Suprapubic skin (tissue), 4 donors: Measurements from ENCODE around the gene BRME1. TPM values are rescaled to one million over a fixed set of nuclear protein-coding genes. Genes with fewer than 3 reads are reported as not detected.
A peak's percentile ranks its signal among the peaks of the same experiment; 100 is the strongest.

Experiments used
- DNase-seq, 2 donors: peaks; one replicate each; pipeline ENCODE4 v3.0.0-alpha.2; 2019; ENCODE audit warnings: low spot score in 2 of 2
- H3K27ac ChIP-seq: fragments of 200-600 bp; sonication (generic); one replicate; pipeline ENCODE4 v1.5.1; 2019
- H3K27me3 ChIP-seq: fragments of 200-600 bp; sonication (generic); one replicate; pipeline ENCODE4 v1.5.1; 2019
- H3K36me3 ChIP-seq: fragments of 200-600 bp; sonication (generic); one replicate; pipeline ENCODE4 v1.5.1; 2019
- H3K4me1 ChIP-seq: fragments of 200-600 bp; sonication (generic); one replicate; pipeline ENCODE4 v1.5.1; 2019
- H3K4me3 ChIP-seq: fragments of 200-600 bp; sonication (generic); one replicate; pipeline ENCODE4 v1.5.1; 2019; ENCODE audit warnings: mild to moderate bottlenecking
- H3K9me3 ChIP-seq: fragments of 200-600 bp; sonication (generic); one replicate; pipeline ENCODE4 v1.5.1; 2019
- EP300 ChIP-seq: sonication (generic); formaldehyde crosslinking; IDR thresholded peaks from one replicate; pipeline ENCODE4 v1.6.1; 2017; ENCODE audit warnings: antibody characterized with exemption
- POLR2A ChIP-seq, 2 donors: fragments of 450-650 bp; IDR thresholded peaks; one replicate each; pipeline ENCODE4 v1.6.1; 2017; ENCODE audit warnings: antibody characterized with exemption in 2 of 2, mild to moderate bottlenecking in 2 of 2, moderate library complexity in 2 of 2
- POLR2AphosphoS5 ChIP-seq, 3 donors: sonication (generic); formaldehyde crosslinking; IDR thresholded peaks; one replicate each; pipeline ENCODE4 v1.6.1; 2017; ENCODE audit warnings: antibody characterized with exemption in 3 of 3
- WGBS: methylation state at CpG from one replicate; pipeline ENCODE4 v1.1.5; 2018; 5-methylcytosine and 5-hydroxymethylcytosine counted together
- total RNA-seq, 4 donors: library from RNA; depleted of rRNA; stranded (reverse); fragments of >200 nt; gene quantifications; one replicate each; pipeline ENCODE4 v1.1.0, GENCODE V29; 2016
- TF ChIP-seq, protein P1 (sequence below), 2 donors: fragments of 200-600 bp in 1 of 2; fragments of 450-650 bp in 1 of 2; sonication (generic) in 1 of 2; IDR thresholded peaks; one replicate each; pipeline ENCODE4 v1.5.1; 2016 to 2019; ENCODE audit warnings: antibody characterized with exemption in 2 of 2, mild to moderate bottlenecking in 1 of 2, moderate library complexity in 1 of 2

Gene BRME1
- total RNA-seq, 4 donors from 2014 or later = 7.6 to 23.0 (median 9.9) TPM

DNA sequence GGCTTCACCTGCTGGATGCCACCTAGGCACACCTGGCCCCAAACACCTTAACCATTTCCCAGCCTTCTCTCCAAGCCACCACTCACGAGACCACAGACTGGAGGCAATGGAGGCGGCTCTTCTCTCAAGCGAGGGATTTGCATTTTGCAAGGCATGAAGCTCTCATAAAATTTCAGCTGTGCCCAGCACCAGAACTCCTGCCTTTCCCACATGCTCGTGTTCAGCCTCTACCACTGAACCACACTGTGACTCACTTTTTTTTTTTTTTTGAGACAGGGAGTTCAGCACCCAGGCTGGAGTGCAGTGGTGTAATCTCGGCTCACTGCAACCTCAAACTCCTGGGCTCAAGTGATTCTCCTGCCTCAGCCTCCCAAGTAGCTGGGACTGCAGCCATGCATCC is 18.4 kb downstream of the BRME1 start:
- Histone ChIP-seq H3K27ac (peak overlapping the region; percentile 83), H3K4me3 (no peak overlapping the region)

GRCh38 chr19:13887018-13887436 is 18.9 kb downstream of the BRME1 start:
- Histone ChIP-seq H3K4me3 (no peak overlapping the region), H3K27me3 (no peaks in the 10 kb centered on the region), H3K4me1 (peaks cover 67% of the 10 kb centered on the region), H3K9me3 (no peaks in the 10 kb centered on the region), H3K27ac (peak overlapping the region; percentile 83), H3K36me3 (no peaks in the 10 kb centered on the region)
- 37% methylated on average over 10 of the region's 16 CpGs for WGBS
- TF ChIP-seq EP300 (no peak), POLR2AphosphoS5 (IDR thresholded peaks at IDR 0.05) (no peak), POLR2A (IDR thresholded peaks at IDR 0.05) (no peak)
- TF ChIP-seq, protein P1, sequence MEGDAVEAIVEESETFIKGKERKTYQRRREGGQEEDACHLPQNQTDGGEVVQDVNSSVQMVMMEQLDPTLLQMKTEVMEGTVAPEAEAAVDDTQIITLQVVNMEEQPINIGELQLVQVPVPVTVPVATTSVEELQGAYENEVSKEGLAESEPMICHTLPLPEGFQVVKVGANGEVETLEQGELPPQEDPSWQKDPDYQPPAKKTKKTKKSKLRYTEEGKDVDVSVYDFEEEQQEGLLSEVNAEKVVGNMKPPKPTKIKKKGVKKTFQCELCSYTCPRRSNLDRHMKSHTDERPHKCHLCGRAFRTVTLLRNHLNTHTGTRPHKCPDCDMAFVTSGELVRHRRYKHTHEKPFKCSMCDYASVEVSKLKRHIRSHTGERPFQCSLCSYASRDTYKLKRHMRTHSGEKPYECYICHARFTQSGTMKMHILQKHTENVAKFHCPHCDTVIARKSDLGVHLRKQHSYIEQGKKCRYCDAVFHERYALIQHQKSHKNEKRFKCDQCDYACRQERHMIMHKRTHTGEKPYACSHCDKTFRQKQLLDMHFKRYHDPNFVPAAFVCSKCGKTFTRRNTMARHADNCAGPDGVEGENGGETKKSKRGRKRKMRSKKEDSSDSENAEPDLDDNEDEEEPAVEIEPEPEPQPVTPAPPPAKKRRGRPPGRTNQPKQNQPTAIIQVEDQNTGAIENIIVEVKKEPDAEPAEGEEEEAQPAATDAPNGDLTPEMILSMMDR (IDR thresholded peaks at IDR 0.05) = no peak
- no peak for DNase-seq

More for the DNA sequence above, 18.4 kb downstream of the BRME1 start:
- WGBS = 33% methylated on average over 5 of the region's 5 CpGs
- TF ChIP-seq EP300 (no peak), POLR2AphosphoS5 (IDR thresholded peaks at IDR 0.05) (no peak), POLR2A (IDR thresholded peaks at IDR 0.05) (no peak)
- TF ChIP-seq, protein P1 (IDR thresholded peaks at IDR 0.05) = no peak
- no peak for DNase-seq
- Histone ChIP-seq H3K4me1 (peaks cover 62% of the 10 kb centered on the region), H3K9me3 (no peaks in the 10 kb centered on the region), H3K27me3 (no peaks in the 10 kb centered on the region), H3K36me3 (no peaks in the 10 kb centered on the region)

GRCh38 chr19:13885826-13886365 is 20.0 kb downstream of the BRME1 start:
- no peak for DNase-seq
- Histone ChIP-seq H3K4me3 (peak overlapping the region; percentile 16), H3K4me1 (peaks cover 78% of the 10 kb centered on the region), H3K27ac (peak overlapping the region; percentile 83), H3K9me3 (no peaks in the 10 kb centered on the region), H3K36me3 (no peaks in the 10 kb centered on the region), H3K27me3 (no peaks in the 10 kb centered on the region)
- TF ChIP-seq EP300 (no peak), POLR2A (IDR thresholded peaks at IDR 0.05) (no peak), POLR2AphosphoS5 (IDR thresholded peaks at IDR 0.05) (no peak)
- TF ChIP-seq, protein P1 (IDR thresholded peaks at IDR 0.05) = no peak
- WGBS = 82% methylated on average over 16 of the region's 20 CpGs

DNA sequence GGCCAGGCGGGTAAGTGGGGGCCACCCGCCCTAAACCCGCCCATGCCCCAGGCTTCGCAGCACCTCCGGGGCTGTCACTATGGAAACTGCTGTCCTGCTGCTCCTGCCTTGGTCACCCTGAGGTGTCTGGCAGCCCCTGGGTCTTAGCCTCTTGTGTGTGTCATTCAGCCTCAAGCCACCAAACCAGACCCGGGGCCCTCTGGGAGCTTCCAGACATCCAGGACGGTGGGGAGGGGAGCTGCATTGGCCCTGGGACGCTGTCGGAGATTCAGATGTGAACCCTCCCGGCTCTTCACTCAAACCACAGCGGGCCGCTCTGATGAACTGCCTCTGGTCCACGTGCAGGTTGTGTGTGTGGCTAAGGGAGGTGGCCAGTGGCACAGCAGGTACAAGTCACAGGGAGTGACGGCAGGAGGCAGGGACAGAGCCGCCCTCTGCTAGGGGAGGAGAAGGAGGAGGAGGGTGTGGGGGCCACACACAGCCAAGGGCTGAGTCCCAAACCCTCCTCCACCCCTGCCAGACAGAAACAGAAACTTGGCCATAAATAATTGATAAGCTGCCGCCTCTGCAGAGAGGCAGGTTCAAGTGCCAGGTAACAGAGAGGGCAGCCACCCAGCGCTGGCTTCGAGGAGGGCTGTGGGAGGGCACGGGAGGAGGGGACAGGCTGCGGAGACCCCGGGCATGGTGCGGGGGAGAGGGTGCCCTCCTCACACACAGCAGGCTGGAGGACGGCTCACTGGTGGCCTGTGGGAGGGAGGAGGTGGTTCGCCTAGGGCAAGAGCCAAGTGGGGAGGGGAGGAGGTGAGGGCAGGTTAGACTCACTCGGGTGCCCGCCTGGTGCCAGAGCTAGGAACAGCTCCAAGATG is 21.0 kb downstream of the BRME1 start:
- peak in 1 of 2 donors; percentile 70 for DNase-seq
- TF ChIP-seq POLR2AphosphoS5 (IDR thresholded peaks at IDR 0.05) (no peak), EP300 (no peak), POLR2A (IDR thresholded peaks at IDR 0.05) (no peak)
- TF ChIP-seq, protein P1 (IDR thresholded peaks at IDR 0.05) = no peak
- Histone ChIP-seq H3K27ac (peak overlapping the region; percentile 83), H3K36me3 (no peaks in the 10 kb centered on the region), H3K4me3 (peak overlapping the region; percentile 16), H3K9me3 (no peaks in the 10 kb centered on the region), H3K4me1 (peaks cover 86% of the 10 kb centered on the region), H3K27me3 (no peaks in the 10 kb centered on the region)
- WGBS = 44% methylated on average over 23 of the region's 26 CpGs

DNA sequence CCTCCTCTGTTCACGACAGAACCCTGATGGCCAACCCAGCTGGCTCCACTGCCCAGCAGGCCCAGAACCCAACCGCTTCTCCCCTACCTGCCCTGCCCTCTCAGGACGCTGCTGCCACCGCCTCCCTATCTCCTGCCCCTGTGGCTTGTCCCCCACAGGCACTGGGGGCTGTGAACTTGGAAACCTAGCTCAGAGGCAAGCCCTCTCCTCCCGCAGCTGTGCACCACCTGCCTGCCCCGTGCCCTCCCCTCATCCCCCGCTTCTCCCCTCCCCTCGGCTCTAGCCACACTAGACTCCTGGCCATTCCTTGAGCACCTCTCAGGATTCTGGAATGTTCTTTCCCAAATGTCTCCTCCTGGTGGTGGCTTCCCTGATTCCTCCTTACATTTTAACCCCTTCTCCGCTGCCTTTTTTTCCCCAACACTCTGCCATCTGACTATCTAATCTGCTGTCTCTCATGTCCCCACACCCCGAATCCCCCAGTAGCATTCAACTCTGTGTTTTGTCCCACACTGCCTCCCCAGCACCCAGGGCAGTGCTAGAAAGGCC is 22.3 kb downstream of the BRME1 start:
- H3K4me3 ChIP-seq = no peak overlapping the region
- peaks cover 90% of the 10 kb centered on the region for H3K4me1 ChIP-seq
- 86% methylated on average over 10 of the region's 10 CpGs for WGBS
- DNase-seq = no peak
- H3K27me3 ChIP-seq = no peaks in the 10 kb centered on the region
- no peaks in the 10 kb centered on the region for H3K9me3 ChIP-seq
- H3K27ac ChIP-seq = peak overlapping the region; percentile 83
- TF ChIP-seq, protein P1 (IDR thresholded peaks at IDR 0.05) = no peak
- no peak for TF ChIP-seq EP300
- no peak for TF ChIP-seq POLR2A (IDR thresholded peaks at IDR 0.05)
- TF ChIP-seq POLR2AphosphoS5 (IDR thresholded peaks at IDR 0.05) = no peak
- no peaks in the 10 kb centered on the region for H3K36me3 ChIP-seq
